Mammary epithelial cell (primary cell): ENCODE measurements around the gene SPSB3.

Experiments used
- EZH2 ChIP-seq: IDR thresholded peaks from 2 replicates; pipeline ENCODE4 v1.6.1; 2012; ENCODE audit warnings: low read length, inconsistent platforms, borderline replicate concordance
- TF ChIP-seq, protein P1 (sequence below), 2 donors: IDR thresholded peaks in 1 of 2; conservative IDR thresholded peaks in 1 of 2; 2 replicates each; pipeline ENCODE4 v1.5.1; 2011 to 2012; ENCODE audit warnings: inconsistent platforms in 2 of 2, low read length in 2 of 2, mild to moderate bottlenecking in 2 of 2, control low read depth in 1 of 2, low read depth in 1 of 2; ENCODE audit not compliant: insufficient read depth in 1 of 2; ENCODE audit errors: extremely low read depth in 1 of 2

DNA sequence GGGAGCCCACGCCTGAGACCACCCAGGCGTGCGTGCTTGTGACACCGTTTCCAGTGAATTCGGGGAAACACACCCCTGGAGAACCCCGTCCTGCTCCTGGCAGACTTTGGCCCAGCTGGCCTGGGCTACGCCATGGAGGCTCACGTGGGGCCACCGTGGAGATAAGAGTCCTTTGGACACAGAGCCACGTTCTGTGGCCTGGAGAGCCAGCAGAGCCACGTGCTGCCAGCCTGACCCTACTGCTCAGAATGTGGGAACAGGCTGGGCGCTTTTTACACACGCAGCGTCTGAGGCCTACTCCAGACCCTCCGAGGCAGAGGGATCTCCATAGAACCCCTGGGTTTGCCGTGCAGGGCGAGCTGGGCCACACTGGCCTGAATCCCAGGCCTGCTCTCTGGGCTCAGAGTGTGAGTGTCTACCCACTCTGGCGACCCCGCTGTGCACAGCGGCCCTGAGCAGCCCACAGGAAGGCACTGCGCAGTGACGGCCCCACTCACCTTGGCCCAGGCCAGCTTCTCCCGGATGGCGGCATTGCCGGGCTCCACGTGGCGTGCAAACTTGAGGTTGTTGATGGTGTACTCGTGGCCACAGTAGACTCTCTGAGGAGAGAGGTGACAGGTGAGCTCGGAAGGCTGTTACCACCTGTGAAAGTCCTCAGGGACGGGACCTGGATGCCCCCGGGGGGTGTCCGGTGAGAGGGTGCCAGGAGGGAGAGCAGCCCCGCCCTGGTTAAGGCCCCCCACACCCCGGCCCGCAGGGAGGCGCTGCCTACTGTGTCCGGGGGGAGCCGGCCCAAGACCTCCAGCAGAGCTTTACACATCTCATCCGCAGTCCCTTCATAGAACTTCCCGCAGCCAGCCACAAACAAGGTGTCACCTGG lies 34.3 kb upstream of the SPSB3 start:
- TF ChIP-seq, protein P1, sequence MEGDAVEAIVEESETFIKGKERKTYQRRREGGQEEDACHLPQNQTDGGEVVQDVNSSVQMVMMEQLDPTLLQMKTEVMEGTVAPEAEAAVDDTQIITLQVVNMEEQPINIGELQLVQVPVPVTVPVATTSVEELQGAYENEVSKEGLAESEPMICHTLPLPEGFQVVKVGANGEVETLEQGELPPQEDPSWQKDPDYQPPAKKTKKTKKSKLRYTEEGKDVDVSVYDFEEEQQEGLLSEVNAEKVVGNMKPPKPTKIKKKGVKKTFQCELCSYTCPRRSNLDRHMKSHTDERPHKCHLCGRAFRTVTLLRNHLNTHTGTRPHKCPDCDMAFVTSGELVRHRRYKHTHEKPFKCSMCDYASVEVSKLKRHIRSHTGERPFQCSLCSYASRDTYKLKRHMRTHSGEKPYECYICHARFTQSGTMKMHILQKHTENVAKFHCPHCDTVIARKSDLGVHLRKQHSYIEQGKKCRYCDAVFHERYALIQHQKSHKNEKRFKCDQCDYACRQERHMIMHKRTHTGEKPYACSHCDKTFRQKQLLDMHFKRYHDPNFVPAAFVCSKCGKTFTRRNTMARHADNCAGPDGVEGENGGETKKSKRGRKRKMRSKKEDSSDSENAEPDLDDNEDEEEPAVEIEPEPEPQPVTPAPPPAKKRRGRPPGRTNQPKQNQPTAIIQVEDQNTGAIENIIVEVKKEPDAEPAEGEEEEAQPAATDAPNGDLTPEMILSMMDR (conservative IDR thresholded peaks at IDR 0.05 in 1 of 2, IDR thresholded peaks at IDR 0.05 in 1 of 2; ENCODE audit: extremely low read depth in 1 of 2, insufficient read depth in 1 of 2, low read depth in 1 of 2, low read length in 2 of 2): no peak
- TF ChIP-seq EZH2: no peak
